Measurements from ENCODE around the gene COX6B2.
A peak's percentile ranks its signal among the peaks of the same experiment; 100 is the strongest.
"Not testable (repeated sequence)": the region's sequence is repeated elsewhere in the genome, so short reads cannot be mapped to it uniquely, and the experiment has no call there.

The COX6B2 gene, protein sequence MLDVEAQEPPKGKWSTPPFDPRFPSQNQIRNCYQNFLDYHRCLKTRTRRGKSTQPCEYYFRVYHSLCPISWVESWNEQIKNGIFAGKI

DNA sequence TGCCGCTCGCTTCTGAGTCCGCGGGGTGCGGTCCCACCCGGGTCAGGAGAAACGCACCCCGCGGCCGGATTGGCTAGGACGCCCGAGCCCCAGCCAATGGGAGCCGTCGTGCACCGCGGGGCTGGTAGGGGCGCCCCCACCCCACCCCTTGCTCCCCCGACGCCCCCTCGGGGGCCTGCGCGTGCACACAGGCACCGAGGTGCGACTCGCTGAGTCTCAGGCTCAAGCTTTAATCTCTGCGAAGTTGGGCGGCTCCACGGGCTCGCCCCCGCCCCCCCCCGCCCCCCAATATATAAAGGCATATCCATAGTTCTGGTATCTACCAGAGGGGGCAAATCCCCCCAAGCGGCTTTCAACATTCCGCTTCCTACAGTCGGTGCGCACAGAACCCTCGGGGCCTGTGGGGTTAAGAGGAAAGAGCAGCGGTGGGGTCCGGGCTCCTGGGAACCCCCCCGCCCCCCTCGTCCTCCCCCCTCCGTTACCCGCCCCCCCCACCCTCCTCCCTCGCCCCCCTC, at the start of gene COX6B2:
COX6B2 (minus strand) TSS at position 22 of the 515 bp plus-strand sequence. CDS start 198 bp downstream, outside the sequence.
- no peak for DNase-seq

DNA sequence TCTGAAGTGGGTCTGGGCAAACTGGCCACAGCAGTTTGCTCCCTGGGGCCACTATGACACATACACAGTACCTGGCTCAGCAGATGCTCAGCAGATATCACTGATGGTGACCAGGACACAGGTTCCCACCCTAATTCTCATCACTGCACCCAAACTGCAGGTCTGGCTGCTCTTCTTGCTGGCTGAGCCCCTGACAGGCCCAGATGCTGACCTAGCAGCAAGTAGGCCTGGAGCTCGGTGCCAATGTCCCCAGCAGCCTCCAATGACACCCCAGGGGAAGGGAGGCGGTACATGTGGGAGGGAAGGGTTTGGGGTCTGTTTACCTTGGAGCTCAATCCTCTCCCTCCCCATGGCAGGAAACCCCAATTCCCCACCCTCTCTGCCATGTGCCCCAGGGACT, 48.0 kb upstream of the COX6B2 start:
- no peak for DNase-seq

DNA sequence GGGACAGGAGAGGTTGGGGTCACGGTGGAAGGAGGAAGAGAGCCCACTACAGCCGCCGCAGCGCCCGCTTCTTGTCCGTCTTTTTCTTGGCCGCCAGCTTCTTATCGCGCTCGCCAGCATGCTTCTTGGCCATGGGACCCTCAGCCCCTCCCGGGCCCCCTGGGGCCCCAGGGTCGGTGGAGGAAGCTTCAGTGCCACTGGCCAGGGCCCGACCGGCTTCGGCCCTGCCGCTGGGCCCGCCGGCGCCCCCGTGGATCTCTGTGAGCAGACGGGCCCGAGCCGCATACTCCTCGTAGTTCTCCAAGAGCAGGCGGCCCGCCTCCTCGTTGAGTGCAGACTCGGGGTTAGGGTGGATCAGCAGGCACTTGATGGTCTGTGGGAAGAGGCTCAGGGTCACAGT, 46.9 kb upstream of the COX6B2 start:
- not testable (repeated sequence) for DNase-seq

DNA sequence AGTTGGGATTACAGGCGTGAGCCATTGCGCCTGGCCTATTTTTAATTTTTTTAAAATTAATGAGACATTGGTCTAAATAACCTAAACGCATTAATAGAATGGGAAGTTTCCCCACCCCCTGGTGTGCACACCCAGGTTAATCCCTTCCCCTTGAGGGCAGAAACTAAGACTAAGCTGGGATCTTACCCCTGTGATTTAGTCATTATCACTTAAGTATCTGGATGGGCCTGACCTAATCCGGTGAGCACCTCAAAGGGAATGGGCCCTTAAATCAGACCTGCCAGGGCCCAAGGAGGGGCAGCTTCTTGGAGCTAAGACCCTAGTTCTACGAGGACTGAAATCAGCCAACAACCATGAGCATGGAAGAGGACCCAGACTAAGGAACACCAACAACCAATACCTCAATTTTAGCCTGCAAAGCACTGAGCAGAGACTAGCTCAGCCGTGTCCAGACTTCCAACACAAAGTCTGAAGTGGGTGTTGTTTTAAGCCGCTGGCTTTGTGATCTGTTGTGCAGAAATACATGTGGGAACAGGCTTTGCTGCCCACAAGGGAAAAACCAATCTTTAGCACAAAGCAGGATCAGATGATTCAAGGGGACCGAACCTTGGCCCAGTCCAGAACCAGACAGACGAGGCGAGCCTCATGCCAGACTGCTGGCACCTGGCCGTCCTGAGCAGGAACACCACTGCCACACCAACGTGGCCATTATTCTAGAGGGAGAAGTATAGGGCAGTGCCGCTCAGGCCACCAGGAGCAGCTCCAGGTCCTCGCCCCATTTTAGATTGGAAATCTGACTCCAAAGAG, 46.0 kb upstream of the COX6B2 start:
- no peak for DNase-seq

DNA sequence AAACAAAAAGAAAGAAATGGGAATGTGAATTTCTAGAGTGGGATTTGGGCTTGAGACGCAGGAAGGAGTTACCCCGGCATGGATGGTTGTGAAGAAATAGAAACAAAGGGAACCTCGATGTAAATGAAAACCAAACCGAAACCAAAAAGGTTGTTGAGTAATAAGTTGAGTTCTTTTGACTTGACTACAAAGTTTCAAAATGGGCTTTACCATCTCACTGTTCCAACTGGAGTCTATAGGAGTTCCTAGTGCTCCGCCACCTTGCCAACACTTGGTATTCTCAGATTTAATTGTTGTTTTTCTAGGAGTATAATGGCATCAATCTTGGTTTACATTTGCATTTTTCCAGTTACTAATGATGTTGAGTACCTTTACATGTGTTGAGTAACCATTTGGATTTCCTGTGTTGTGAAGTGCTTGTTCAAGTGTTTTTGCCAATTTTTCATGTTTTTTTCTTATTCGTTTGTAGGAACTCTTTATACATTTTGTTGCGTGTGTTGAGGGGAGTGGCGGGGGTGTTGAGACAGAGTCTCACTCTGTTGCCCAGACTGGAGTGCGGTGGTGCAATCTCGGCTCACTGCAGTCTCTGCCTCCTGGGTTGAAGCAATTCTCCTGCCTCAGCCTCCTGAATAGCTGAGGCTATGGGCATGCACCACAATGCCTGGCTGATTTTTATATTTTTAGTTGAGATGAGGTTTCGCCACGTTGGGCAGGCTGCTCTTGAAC, 43.8 kb upstream of the COX6B2 start:
- DNase-seq, result no peak

DNA sequence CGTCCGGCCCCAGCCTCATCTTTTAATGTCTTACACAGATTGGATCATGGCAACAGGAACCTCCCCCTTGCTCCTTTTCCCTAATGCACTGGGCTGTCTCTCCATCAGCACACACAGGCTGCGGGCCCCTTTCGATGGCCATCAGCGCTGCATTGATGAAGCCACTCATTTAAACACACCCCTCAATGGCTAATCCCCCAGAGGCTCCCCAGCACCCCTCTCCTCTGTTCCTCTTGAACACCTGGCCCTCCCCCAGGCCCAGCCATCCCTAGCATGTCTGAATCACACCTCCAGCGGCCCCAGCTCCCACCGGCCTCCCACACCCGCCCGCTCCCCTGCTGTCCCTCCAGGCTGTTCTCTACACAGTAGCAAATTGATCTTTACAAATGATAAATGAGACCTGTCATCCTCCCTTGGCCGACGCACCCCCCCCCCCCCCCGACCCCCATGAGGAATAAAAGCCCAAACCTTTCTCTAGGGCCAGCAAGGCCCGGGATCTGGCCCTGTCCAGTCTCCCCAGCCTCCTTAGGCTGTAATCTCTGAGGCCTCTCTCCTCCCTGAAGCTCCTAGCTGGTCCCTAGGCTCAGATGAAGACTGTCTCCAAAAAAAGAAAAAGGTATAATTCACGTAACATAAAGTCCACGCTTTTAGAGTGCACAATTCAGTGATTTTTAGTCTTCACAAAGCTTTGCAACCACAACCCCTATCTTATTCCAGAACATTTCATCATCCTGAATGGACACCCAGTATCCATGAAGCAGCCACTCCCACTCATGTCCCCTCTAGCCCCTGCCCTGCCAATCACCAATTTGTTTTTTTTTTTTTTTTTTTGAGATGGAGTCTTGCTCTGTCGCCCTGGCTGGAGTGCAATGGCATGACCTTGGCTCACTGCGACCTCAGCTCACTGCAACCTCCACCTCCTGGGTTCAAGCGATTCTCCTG, 38.6 kb upstream of the COX6B2 start:
- DNase-seq, result no peak

DNA sequence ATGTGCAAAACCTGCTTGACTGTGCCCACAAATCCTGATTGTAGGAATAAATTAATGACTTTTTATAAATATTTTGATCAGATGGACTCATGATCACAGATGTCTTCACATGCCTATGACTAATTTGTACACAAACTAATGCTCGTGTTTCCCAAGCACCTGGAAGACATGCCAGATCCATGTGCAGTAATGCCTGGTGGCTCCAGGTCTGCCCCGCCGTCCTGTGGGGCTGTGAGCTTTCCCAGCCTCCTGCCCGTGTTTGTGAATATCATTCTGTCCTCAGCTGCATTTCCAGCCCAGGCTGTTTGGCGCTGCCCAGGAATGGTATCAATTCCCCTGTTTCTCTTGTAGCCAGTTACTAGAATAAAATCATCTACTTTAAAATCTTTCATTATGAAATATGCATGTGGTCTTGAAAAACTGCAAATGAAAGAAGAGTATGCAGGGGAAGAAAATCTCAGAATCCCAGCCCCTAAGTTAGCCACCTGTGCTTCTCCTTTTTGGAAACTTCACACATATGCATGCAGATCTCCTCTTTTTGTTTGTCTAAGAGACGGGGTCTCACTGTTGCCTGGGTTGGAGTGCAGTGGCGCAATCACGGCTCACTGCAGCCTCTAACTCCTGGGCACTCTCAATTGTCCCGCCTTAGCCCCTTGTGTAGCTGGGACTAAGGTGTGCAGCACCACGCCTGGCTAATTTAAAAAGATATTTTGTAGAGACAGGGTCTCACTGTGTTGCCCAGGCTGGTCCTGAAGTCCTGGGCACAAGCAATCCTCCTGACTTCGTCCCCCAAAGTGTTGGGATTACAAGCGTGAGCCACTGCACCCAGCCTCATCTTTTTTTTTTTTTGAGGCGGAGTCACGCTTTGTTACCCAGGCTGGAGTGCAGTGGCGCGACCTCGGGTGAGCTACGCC, 37.4 kb upstream of the COX6B2 start:
- DNase-seq, result peak; percentile 6

DNA sequence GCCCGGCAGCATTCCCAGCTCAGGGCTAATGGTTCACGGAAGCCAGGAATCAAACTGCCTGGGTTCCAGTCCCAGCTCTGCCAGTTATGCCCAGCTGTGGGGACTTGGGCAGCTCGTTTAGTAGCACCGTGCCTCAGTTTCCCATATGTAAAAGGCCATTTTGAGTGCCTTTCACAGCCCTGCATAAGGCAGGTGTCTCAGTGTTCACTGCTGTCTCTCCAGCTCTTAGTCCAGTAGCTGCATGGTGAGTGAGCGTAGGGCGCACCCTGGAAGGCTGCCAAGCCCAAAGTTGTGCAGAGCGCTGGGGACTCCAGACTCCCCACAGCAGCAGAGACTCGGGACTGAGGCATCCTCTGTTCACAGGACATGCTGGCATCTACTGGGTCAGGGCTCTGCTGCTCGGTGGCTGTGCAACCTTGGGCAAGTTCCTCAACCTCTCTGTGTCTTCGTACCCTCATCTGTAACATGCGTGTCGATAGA, 36.7 kb upstream of the COX6B2 start:
- peak; percentile 26 for DNase-seq

DNA sequence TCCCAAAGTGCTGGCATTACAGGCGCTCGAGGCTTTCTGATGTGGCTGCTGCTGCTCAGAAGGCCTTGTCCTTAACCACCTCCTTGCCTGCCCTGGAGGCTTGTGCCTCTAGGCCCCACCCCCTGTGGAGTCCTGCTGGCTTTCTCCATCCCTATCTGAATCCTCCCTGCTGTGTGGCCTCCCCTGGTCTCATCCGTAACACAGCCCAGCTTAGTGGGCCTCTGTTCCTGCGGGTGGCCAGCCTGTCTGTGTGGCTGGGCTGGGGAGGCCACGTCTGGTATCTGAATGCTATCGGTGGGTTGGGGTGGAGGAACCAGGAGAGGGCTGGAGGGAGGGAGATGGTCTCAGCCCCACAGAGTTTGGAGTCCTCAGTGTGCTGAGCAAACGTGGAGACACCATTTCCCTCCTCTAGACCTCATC, 36.0 kb upstream of the COX6B2 start:
- DNase-seq, result peak; percentile 26

DNA sequence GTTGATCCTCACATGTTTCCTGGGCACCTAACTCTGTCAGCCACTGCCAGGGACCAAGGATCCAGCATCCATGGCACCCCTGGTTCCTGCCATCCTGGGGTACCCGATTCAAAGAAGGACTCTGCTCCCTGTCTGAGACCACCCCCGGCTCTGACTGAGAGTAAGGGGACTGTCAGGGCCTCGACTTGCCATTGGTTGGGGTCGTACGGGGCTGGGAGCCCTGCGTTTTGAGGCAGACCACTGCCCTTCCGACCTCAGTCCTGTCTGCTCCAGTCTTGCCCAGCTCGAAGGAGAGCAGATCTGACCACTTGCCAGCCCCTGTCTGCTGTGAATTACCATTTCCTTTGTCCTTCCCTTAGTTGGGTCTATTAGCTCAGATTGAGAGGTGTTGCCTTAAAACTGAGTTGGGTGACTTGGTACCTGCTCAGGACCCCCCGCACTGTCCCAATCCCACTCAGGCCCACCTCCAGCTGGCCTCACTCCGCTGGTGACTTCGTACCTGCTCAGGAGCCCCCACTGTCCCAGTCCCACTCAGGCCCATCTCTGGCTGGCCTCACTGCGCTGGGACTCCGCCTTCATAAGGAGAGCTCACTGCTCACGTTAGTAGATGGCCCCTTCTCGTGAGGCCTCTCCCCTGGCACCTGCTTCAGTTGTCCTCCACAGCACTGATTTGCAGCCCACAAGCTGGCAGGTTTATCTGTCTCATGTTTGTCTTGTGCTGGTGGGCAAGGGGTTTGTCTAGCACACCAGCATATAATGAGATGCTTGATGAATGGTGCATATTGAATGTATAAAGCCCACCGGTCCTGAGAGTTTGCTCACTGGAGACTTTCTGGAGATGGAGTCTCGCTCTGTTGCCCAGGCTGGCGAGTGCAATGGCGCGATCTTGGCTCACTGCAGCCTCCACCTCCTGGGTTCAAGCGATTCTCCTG, 35.1 kb upstream of the COX6B2 start:
- DNase-seq, result peak; percentile 34

DNA sequence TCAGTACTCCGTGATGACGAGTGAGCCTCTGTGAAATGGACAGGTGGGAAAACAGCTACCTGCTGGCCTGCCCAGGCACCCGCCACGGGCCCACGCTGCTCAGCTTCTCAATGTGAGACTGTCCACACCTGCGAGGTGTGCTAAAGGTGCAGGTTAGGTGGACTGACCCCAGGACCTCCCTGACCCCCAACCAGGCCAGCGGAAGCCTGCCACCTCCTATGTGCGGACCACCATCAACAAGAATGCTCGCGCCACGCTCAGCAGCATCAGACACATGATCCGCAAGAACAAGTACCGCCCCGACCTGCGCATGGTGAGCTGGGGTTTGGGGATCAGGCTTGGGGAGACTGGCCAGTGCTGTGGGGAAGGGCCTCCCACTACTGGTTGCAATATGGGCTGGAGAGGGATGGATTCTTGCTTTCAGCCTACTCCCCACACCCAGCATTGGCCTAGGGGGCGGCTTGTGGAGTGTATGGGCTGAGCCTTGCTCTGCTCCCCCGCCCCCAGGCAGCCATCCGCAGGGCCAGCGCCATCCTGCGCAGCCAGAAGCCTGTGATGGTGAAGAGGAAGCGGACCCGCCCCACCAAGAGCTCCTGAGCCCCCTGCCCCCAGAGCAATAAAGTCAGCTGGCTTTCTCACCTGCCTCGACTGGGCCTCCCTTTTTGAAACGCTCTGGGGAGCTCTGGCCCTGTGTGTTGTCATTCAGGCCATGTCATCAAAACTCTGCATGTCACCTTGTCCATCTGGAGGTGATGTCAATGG, 33.4 kb upstream of the COX6B2 start:
- no peak for DNase-seq

DNA sequence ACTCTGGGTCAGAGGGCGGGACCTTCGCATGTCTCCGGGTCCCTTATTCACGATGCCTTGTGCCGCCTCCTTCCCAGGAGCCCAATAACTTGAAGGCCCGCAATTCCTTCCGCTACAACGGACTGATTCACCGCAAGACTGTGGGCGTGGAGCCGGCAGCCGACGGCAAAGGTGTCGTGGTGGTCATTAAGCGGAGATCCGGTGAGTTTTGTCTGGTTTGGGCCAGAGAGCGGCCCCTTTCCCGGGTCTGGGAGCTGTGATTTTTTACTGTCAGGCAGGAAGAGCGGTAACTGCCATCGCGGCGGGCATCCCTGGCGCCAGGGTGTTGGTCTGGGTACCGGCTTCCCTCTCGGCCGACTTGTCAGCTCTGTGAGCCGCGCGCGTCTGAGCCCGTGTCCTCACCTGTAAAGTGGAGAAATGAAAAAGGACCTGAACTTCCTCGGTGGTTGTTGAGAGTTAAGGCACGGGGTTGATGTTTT, 32.0 kb upstream of the COX6B2 start:
- no peak for DNase-seq

DNA sequence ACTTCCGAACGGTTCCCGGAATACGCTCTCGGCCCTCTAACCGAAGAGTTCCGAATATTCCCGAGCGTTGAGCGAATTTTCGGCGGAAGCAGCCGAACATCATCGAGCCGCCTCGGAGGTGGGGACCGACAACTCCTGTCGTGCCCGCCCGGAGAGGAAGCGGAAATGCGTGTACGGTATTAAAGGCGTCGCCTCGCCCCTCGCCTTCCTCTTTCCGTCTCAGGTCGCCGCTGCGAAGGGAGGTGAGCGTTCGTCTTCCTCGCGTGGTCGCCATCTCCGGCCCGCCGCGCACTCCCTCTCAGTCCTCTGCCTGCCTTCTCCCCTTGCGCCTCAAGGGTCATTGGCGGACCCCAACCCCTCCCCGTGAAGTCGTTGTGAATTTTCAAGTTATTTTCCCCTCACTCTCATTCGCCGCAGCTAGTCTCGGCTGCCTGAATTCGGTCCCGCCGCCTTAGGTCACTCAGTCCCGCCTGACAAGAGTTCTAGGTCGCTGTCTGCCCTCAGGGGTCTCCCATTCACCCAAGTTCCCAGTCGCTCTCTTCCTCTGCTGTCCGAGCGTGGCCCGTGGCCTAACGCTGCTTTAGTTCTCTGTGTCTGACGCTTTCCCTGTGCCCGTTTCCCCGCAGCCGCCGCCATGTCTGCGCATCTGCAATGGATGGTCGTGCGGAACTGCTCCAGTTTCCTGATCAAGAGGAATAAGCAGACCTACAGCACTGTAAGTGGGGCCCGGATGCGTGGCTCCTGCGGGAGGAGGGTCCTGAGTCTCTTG, 31.4 kb upstream of the COX6B2 start, which contains the start of gene RPL28:
RPL28 (plus strand) TSS at position 209 of the 769 bp plus-strand sequence; CDS start at position 635, 426 bp downstream.
- peak; percentile 99 for DNase-seq

DNA sequence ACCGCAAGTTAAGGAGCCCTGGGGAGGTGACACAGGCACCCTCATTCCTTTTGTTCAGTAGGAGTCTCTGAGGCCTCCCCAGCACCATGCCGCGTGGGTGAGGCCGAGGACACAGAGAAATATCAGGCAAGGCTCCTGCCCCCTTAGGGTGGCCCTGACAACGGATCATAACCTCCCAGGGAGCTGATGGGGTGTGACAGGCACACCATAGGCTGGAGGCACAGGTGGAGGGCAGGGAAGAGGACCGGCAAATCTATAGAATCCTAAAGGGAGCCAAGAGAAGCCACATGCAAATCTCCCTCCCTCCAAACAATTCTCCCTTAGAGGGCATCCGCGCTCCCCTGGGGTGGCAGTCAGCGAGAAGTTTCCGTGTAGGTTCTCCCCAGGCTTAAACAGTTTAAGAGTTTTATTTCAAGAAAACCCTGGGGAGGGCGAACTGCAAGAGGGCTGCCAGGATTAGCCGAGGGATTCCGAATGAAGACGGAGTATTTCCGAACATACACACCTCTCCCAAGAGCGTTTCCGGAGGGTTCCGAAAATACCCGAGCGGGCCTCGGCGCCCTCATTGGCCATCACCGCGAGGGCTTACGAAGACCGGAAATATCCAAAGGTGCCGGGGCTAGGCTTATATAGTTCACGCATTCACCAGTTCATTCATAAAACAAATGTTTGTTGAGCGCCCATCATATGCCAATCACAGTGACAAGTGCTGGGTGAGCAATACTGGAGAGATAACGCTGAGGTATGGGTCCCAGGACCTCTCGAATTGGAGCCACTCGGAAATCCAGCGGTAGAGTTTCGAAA, 30.6 kb upstream of the COX6B2 start:
- DNase-seq, result peak; percentile 96

DNA sequence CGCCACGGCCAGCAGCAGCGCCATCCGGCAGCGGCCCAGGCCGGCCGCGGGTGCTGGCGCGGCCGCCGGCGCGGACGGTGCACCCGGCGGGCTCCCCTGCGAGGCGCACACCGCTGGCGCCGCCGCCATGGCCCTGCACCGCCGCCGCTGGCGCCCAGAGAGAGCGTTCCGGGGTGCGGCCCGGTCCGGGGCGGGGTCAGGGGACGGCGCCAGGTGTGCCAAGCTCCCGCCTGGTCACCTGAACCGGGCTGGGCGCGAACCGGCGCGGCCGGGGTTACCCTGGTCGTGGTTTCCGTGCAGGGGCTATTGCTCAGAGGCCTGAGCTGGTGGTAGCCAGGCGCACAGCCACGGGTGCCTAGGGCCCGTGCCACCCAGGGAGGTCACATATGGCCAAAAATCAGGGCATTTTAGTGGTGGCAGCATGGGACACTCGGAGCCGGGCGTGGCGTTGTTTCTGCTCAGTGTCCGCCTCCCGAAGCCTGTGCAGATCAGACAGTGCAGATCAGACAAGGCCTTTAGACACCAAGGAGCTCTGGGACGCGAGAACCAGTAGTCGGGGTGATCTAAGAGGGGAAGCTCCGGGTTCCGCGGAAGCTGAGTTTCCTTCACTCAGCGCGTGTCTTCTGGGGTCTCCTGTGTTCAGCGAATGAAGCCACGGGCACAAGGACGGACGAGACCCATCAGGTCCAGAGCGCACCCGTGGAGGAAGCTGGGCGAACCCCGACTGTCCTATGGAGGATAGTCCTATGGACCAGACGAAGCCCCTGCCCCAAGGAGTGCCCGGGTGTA, 29.8 kb upstream of the COX6B2 start, which contains the start of gene TMEM238:
TMEM238 (minus strand) TSS at position 162 of the 789 bp plus-strand sequence; CDS start at position 129, 33 bp downstream.
- DNase-seq, result no peak

Measured in left hindlimb (tissue), 1 donor.